Measurements from ENCODE around the gene GDF9.

- TF ChIP-seq SP1 (IDR thresholded peaks at IDR 0.05), result no peak
- no peak for TF ChIP-seq ZNF384 (IDR thresholded peaks at IDR 0.05)
- no peak for TF ChIP-seq ELF4 (IDR thresholded peaks at IDR 0.05)
- TF ChIP-seq HDGF (IDR thresholded peaks at IDR 0.05; ENCODE audit: borderline replicate concordance), result no peak
Measured at GRCh38 chr5:132825033-132825833, 41.0 kb downstream of the GDF9 start.
